Thyroid gland (tissue), 4 donors: ENCODE measurements around the gene SPARCL1.

ENCODE experiments used
- CTCF ChIP-seq, 6 experiments: fragments of 200-600 bp in 3 of 6; fragments of 450-650 bp in 3 of 6; sonication (generic) in 3 of 6; IDR thresholded peaks; one replicate each; pipeline ENCODE4 v1.5.1; 2016 to 2019; ENCODE audit warnings: antibody characterized with exemption in 6 of 6, mild to moderate bottlenecking in 2 of 6, inconsistent platforms in 1 of 6, moderate library complexity in 1 of 6
- POLR2A ChIP-seq, 2 donors: fragments of 450-650 bp; IDR thresholded peaks; one replicate each; pipeline ENCODE4 v1.6.1; 2017; ENCODE audit warnings: antibody characterized with exemption in 2 of 2, mild to moderate bottlenecking in 2 of 2, moderate library complexity in 1 of 2

- TF ChIP-seq CTCF (IDR thresholded peaks at IDR 0.05) (no peak), POLR2A (IDR thresholded peaks at IDR 0.05) (no peak)
Measured at GRCh38 chr4:87565746-87566145, 36.6 kb upstream of the SPARCL1 start.
